H9 (cell line): Measurements from ENCODE around the gene SETMAR. TPM values are rescaled to one million over a fixed set of nuclear protein-coding genes. Genes with fewer than 3 reads are reported as not detected.

ENCODE experiments used
- DNase-seq: peaks from one replicate; pipeline ENCODE4 v3.0.0-alpha.2; 2017
- H2AFZ ChIP-seq: one replicate; pipeline ENCODE4 v1.6.1; 2013; ENCODE audit warnings: mild to moderate bottlenecking, low read length, control low read depth, moderate library complexity
- H2AK5ac ChIP-seq: 2 replicates; pipeline ENCODE4 v1.6.1; 2013; ENCODE audit warnings: low read length, control low read depth, mixed read lengths; ENCODE audit not compliant: insufficient read length
- H2BK120ac ChIP-seq: one replicate; pipeline ENCODE4 v1.6.1; 2013; ENCODE audit warnings: low read depth, mild to moderate bottlenecking, low read length, control low read depth, inconsistent platforms; ENCODE audit not compliant: poor library complexity, severe bottlenecking
- H2BK12ac ChIP-seq: 2 replicates; pipeline ENCODE4 v1.6.1; 2013; ENCODE audit warnings: low read length, control low read depth, mixed read lengths, low read depth; ENCODE audit not compliant: insufficient read length
- H2BK15ac ChIP-seq: 2 replicates; pipeline ENCODE4 v1.6.1; 2013; ENCODE audit warnings: low read depth, low read length, control low read depth
- H2BK20ac ChIP-seq: one replicate; pipeline ENCODE4 v1.6.1; 2013; ENCODE audit warnings: low read depth, mild to moderate bottlenecking, low read length, control low read depth, inconsistent platforms; ENCODE audit not compliant: poor library complexity, severe bottlenecking
- H2BK5ac ChIP-seq: 2 replicates; pipeline ENCODE4 v1.6.1; 2013; ENCODE audit warnings: low read length, control low read depth, mixed read lengths; ENCODE audit not compliant: insufficient read length
- H3K14ac ChIP-seq: 2 replicates; pipeline ENCODE4 v1.6.1; 2013; ENCODE audit warnings: low read length, control low read depth; ENCODE audit not compliant: insufficient read depth
- H3K18ac ChIP-seq: 2 replicates; pipeline ENCODE4 v1.6.1; 2013; ENCODE audit warnings: low read depth, mild to moderate bottlenecking, mixed read lengths, low read length, control low read depth; ENCODE audit not compliant: insufficient read length
- H3K23ac ChIP-seq: 2 replicates; pipeline ENCODE4 v1.6.1; 2013; ENCODE audit warnings: low read length, control low read depth, mixed read lengths, low read depth; ENCODE audit not compliant: insufficient read length
- H3K23me2 ChIP-seq: 2 replicates; pipeline ENCODE4 v1.6.1; 2013; ENCODE audit warnings: low read depth, mild to moderate bottlenecking, mixed read lengths, low read length, control low read depth; ENCODE audit not compliant: insufficient read length, poor library complexity, severe bottlenecking
- H3K27ac ChIP-seq: 2 replicates; pipeline ENCODE4 v1.5.1; 2013; ENCODE audit warnings: low read length, control low read depth, mixed read lengths, low read depth; ENCODE audit not compliant: insufficient read length
- H3K27me3 ChIP-seq: 2 replicates; pipeline ENCODE4 v1.6.1; 2013; ENCODE audit warnings: low read length, control low read depth, inconsistent platforms; ENCODE audit not compliant: insufficient read depth
- H3K4ac ChIP-seq: 2 replicates; pipeline ENCODE4 v1.6.1; 2013; ENCODE audit warnings: low read depth, mild to moderate bottlenecking, control low read depth, inconsistent platforms, low read length, moderate library complexity
- H3K4me1 ChIP-seq: 2 replicates; pipeline ENCODE4 v1.6.1; 2013; ENCODE audit warnings: low read length, control low read depth, inconsistent platforms; ENCODE audit not compliant: insufficient read depth
- H3K4me2 ChIP-seq: 2 replicates; pipeline ENCODE4 v1.6.1; 2013; ENCODE audit warnings: low read length, control low read depth, mixed read lengths; ENCODE audit not compliant: insufficient read length, insufficient read depth
- H3K56ac ChIP-seq: 2 replicates; pipeline ENCODE4 v1.6.1; 2013; ENCODE audit warnings: low read depth, mild to moderate bottlenecking, mixed read lengths, low read length, control low read depth; ENCODE audit not compliant: insufficient read length
- H3K79me1 ChIP-seq: 2 replicates; pipeline ENCODE4 v1.6.1; 2013; ENCODE audit warnings: low read depth, mild to moderate bottlenecking, moderate library complexity, low read length, control low read depth, inconsistent platforms; ENCODE audit not compliant: insufficient read depth, poor library complexity, severe bottlenecking
- H3K79me2 ChIP-seq: 2 replicates; pipeline ENCODE4 v1.6.1; 2013; ENCODE audit warnings: low read length, control low read depth, inconsistent platforms; ENCODE audit not compliant: insufficient read depth
- H3K9ac ChIP-seq: 2 replicates; pipeline ENCODE4 v1.6.1; 2013; ENCODE audit warnings: low read length, control low read depth, mixed read lengths; ENCODE audit not compliant: insufficient read length; ENCODE audit errors: extremely low read depth
- H3K9me3 ChIP-seq: one replicate; pipeline ENCODE4 v1.6.1; 2013; ENCODE audit warnings: low read depth, low read length, inconsistent platforms; ENCODE audit not compliant: control insufficient read depth
- H3T11ph ChIP-seq: one replicate; pipeline ENCODE4 v1.6.1; 2013; ENCODE audit warnings: mild to moderate bottlenecking, low read length, control low read depth, inconsistent platforms
- H4K20me1 ChIP-seq: one replicate; pipeline ENCODE4 v1.6.1; 2013; ENCODE audit not compliant: control insufficient read depth, insufficient read length, insufficient read depth
- H4K5ac ChIP-seq: 2 replicates; pipeline ENCODE4 v1.6.1; 2013; ENCODE audit warnings: low read depth, mild to moderate bottlenecking, mixed read lengths, low read length, control low read depth; ENCODE audit not compliant: insufficient read length
- H4K8ac ChIP-seq: replicated peaks from 2 replicates; pipeline ENCODE4 v1.6.1; 2013; ENCODE audit warnings: low read length, control low read depth, mixed read lengths, low read depth; ENCODE audit not compliant: insufficient read length
- H4K91ac ChIP-seq: 2 replicates; pipeline ENCODE4 v1.6.1; 2013; ENCODE audit warnings: low read depth, mild to moderate bottlenecking, moderate library complexity, mixed read lengths, low read length, control low read depth; ENCODE audit not compliant: insufficient read length
- H3K27ac Mint-ChIP-seq, 3 experiments: 2 replicates in 2 of 3; 3 replicates in 1 of 3; pipeline ENCODE4 v1.8.0; 2020 to 2021; ENCODE audit warnings: mixed read lengths in 3 of 3, mild to moderate bottlenecking in 1 of 3, moderate library complexity in 1 of 3
- H3K27me3 Mint-ChIP-seq: 2 replicates; pipeline ENCODE4 v1.8.0; 2021; ENCODE audit warnings: low read depth, mild to moderate bottlenecking, moderate library complexity, mixed read lengths
- H3K36me3 Mint-ChIP-seq, 3 experiments: 2 replicates in 2 of 3; 3 replicates in 1 of 3; pipeline ENCODE4 v1.8.0; 2020 to 2021; ENCODE audit warnings: low read depth in 3 of 3, mixed read lengths in 3 of 3; ENCODE audit not compliant: insufficient read depth in 1 of 3
- H3K4me1 Mint-ChIP-seq, 2 experiments: 2 replicates each; pipeline ENCODE4 v1.8.0; 2020; ENCODE audit warnings: mixed read lengths in 2 of 2
- H3K4me3 Mint-ChIP-seq, 2 experiments: 2 replicates in 1 of 2; 3 replicates in 1 of 2; pipeline ENCODE4 v1.8.0; 2020 to 2021; ENCODE audit warnings: mild to moderate bottlenecking in 2 of 2, mixed read lengths in 2 of 2, moderate library complexity in 1 of 2
- H3K9me3 Mint-ChIP-seq, 2 experiments: 2 replicates in 1 of 2; 3 replicates in 1 of 2; pipeline ENCODE4 v1.8.0; 2020; ENCODE audit warnings: mild to moderate bottlenecking in 2 of 2, mixed read lengths in 2 of 2, moderate library complexity in 1 of 2
- WGBS: extraction: QIAGEN DNeasy Blood & Tissue Kit; methylation state at CpG from one replicate; pipeline ENCODE4 v1.1.7; 2013; ENCODE audit warnings: missing lambda C conversion rate, low lambda C conversion rate, mixed read lengths; ENCODE audit not compliant: insufficient read length; ENCODE audit errors: extremely low coverage; 5-methylcytosine and 5-hydroxymethylcytosine counted together
- total RNA-seq: library from RNA; stranded (reverse); gene quantifications from 2 replicates; pipeline ENCODE4 v1.2.1, GENCODE V29; 2021
- TF ChIP-seq, protein P1 (sequence below): fragments of 200-600 bp; sonication (generic); conservative IDR thresholded peaks from 3 replicates; pipeline ENCODE4 v1.8.0; 2021; ENCODE audit warnings: antibody characterized with exemption, mild to moderate bottlenecking

The SETMAR gene
- total RNA-seq, 1 experiment from 2014 or later = 29.1 TPM

DNA sequence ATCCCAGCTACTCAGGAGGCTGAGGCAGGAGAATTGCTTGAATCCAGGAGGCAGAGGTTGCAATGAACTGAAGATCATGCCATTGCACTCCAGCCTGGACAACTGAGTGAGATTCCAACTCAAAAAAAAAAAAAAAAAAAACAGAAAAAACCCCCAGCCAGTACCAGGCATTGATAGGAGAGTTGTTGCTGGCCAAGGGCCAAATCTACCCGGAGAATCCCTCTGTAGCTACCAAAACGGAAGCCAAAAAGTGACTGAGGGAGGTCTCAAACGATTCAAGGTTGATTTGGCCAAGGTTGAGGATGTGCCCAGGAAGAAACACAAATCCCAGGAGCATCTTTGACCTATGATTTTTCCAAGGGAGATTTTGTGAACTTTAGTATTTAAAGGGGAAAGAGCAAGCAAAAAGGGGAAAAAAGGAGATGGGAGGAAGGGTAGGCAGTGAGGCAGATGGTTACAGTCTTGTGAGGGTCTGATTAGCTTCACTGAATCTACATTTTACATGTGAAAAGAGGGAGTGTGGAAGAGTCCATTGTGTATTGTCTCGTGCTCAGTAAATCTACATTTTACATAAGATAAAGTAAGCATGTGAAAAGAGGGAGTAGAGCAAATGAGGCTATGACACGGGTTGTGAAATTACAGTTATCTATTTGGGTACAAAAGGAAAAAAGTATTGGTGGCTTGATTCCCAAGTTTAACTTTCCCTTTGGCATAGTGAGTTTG, 32.8 kb downstream of the SETMAR start:
- Histone ChIP-seq H3K79me1 (no peaks in the 10 kb centered on the region), H3K9ac (no peak overlapping the region), H3K79me2 (no peaks in the 10 kb centered on the region), H3K14ac (no peak overlapping the region), H3K27me3 (no peaks in the 10 kb centered on the region), H2BK5ac (no peak overlapping the region), H3K4me1 (no peaks in the 10 kb centered on the region; the same call in 1 of the 2 replicates), H2BK20ac (no peak overlapping the region), H2AFZ (no peak overlapping the region), H4K8ac (no peak overlapping the region), H2BK120ac (no peak overlapping the region), H2BK15ac (no peak overlapping the region), H2BK12ac (no peak overlapping the region), H3K4me2 (no peak overlapping the region), H3K4ac (no peak overlapping the region), H3K18ac (no peak overlapping the region), H3T11ph (no peak overlapping the region), H3K9me3 (no peaks in the 10 kb centered on the region), H3K23me2 (no peaks in the 10 kb centered on the region), H2AK5ac (no peak overlapping the region), H4K91ac (no peak overlapping the region), H4K5ac (no peak overlapping the region), H3K56ac (no peak overlapping the region), H3K27ac (no peak overlapping the region), H4K20me1 (no peaks in the 10 kb centered on the region), H3K23ac (no peak overlapping the region)
- Mint-ChIP-seq H3K27me3 (no peaks in the 10 kb centered on the region), H3K36me3 (no peaks in the 10 kb centered on the region), H3K27ac (peak overlapping the region in 1 of 3 experiments; percentile 77; a peak in 2 of 7 replicates), H3K4me3 (no peak overlapping the region), H3K9me3 (no peaks in the 10 kb centered on the region; a peak in 1 of 5 replicates), H3K4me1 (peaks cover 46 to 51% of the 10 kb centered on the region in 2 experiments)
- no peak for DNase-seq
- no CpG with 5 or more reads among the region's 5 CpGs for WGBS
- TF ChIP-seq, protein P1, sequence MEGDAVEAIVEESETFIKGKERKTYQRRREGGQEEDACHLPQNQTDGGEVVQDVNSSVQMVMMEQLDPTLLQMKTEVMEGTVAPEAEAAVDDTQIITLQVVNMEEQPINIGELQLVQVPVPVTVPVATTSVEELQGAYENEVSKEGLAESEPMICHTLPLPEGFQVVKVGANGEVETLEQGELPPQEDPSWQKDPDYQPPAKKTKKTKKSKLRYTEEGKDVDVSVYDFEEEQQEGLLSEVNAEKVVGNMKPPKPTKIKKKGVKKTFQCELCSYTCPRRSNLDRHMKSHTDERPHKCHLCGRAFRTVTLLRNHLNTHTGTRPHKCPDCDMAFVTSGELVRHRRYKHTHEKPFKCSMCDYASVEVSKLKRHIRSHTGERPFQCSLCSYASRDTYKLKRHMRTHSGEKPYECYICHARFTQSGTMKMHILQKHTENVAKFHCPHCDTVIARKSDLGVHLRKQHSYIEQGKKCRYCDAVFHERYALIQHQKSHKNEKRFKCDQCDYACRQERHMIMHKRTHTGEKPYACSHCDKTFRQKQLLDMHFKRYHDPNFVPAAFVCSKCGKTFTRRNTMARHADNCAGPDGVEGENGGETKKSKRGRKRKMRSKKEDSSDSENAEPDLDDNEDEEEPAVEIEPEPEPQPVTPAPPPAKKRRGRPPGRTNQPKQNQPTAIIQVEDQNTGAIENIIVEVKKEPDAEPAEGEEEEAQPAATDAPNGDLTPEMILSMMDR = no peak
